ENCODE measurements around the gene CTNNB1. TPM values are rescaled to one million over a fixed set of nuclear protein-coding genes. Genes with fewer than 3 reads are reported as not detected.

The CTNNB1 gene
- total RNA-seq, 1 experiment from 2014 or later = 134 TPM

- POLR2A ChIA-PET (ENCODE audit: low non-redundant PET) = no interaction called here
- Histone ChIP-seq H3K36me3 (ENCODE audit: insufficient read depth, low read length, poor library complexity, severe bottlenecking) (no peaks in the 10 kb centered on the region), H3K27me3 (replicated peaks; ENCODE audit: insufficient read depth, low read depth, low read length, poor library complexity) (no peaks in the 10 kb centered on the region), H3K27ac (ENCODE audit: low read depth, low read length, poor library complexity, severe bottlenecking) (no peak overlapping the region), H3K4me3 (ENCODE audit: low read depth, low read length, poor library complexity, severe bottlenecking) (no peak overlapping the region), H3K4me1 (ENCODE audit: insufficient read depth, low read length, poor library complexity, severe bottlenecking) (peaks cover 3% of the 10 kb centered on the region), H3K9me3 (ENCODE audit: low read depth, low read length, poor library complexity, severe bottlenecking) (no peaks in the 10 kb centered on the region)
- no TSS peak for BruUV-seq (replicated peaks)
- no peak for DNase-seq (ENCODE audit: low spot score)
- CTCF ChIA-PET = no interaction called here
- no peak for TF ChIP-seq EZH2 (IDR thresholded peaks at IDR 0.05; ENCODE audit: borderline replicate concordance, low read depth, low read length, poor library complexity, severe bottlenecking)
- intact Hi-C loops (cut with micrococcal nuclease; ENCODE audit: unreplicated experiment) = no loop called here
Measured at GRCh38 chr3:41207355-41207754, 8.1 kb downstream of the CTNNB1 start.

GRCh38 chr3:41208507-41209220 is 9.4 kb downstream of the CTNNB1 start:
- TF ChIP-seq EZH2 (IDR thresholded peaks at IDR 0.05; ENCODE audit: borderline replicate concordance, low read depth, low read length, poor library complexity, severe bottlenecking) = no peak
- TF ChIP-seq, protein P1, sequence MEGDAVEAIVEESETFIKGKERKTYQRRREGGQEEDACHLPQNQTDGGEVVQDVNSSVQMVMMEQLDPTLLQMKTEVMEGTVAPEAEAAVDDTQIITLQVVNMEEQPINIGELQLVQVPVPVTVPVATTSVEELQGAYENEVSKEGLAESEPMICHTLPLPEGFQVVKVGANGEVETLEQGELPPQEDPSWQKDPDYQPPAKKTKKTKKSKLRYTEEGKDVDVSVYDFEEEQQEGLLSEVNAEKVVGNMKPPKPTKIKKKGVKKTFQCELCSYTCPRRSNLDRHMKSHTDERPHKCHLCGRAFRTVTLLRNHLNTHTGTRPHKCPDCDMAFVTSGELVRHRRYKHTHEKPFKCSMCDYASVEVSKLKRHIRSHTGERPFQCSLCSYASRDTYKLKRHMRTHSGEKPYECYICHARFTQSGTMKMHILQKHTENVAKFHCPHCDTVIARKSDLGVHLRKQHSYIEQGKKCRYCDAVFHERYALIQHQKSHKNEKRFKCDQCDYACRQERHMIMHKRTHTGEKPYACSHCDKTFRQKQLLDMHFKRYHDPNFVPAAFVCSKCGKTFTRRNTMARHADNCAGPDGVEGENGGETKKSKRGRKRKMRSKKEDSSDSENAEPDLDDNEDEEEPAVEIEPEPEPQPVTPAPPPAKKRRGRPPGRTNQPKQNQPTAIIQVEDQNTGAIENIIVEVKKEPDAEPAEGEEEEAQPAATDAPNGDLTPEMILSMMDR (conservative IDR thresholded peaks at IDR 0.05; ENCODE audit: low read depth, low read length) = no peak
- CTCF ChIA-PET = no interaction called here
- no TSS peak for BruUV-seq (replicated peaks)
- no peak overlapping the region for H3K27ac ChIP-seq (ENCODE audit: low read depth, low read length, poor library complexity, severe bottlenecking)
- POLR2A ChIA-PET (ENCODE audit: low non-redundant PET) = no interaction called here
- no peaks in the 10 kb centered on the region for H3K27me3 ChIP-seq (replicated peaks; ENCODE audit: insufficient read depth, low read depth, low read length, poor library complexity)
- DNase-seq (ENCODE audit: low spot score) = no peak
- no peaks in the 10 kb centered on the region for H3K36me3 ChIP-seq (ENCODE audit: insufficient read depth, low read length, poor library complexity, severe bottlenecking)
- no peak overlapping the region for H3K4me3 ChIP-seq (ENCODE audit: low read depth, low read length, poor library complexity, severe bottlenecking)
- no peaks in the 10 kb centered on the region for H3K4me1 ChIP-seq (ENCODE audit: insufficient read depth, low read length, poor library complexity, severe bottlenecking)
- no peaks in the 10 kb centered on the region for H3K9me3 ChIP-seq (ENCODE audit: low read depth, low read length, poor library complexity, severe bottlenecking)
- intact Hi-C loops (cut with micrococcal nuclease; ENCODE audit: unreplicated experiment) = no loop called here

- ChIA-PET CTCF (no interaction called here), POLR2A (ENCODE audit: low non-redundant PET) (no interaction called here)
- Histone ChIP-seq H3K4me1 (ENCODE audit: insufficient read depth, low read length, poor library complexity, severe bottlenecking) (no peaks in the 10 kb centered on the region), H3K4me3 (ENCODE audit: low read depth, low read length, poor library complexity, severe bottlenecking) (no peak overlapping the region), H3K9me3 (ENCODE audit: low read depth, low read length, poor library complexity, severe bottlenecking) (no peaks in the 10 kb centered on the region), H3K36me3 (ENCODE audit: insufficient read depth, low read length, poor library complexity, severe bottlenecking) (no peaks in the 10 kb centered on the region), H3K27ac (ENCODE audit: low read depth, low read length, poor library complexity, severe bottlenecking) (no peak overlapping the region), H3K27me3 (replicated peaks; ENCODE audit: insufficient read depth, low read depth, low read length, poor library complexity) (no peaks in the 10 kb centered on the region)
- no peak for DNase-seq (ENCODE audit: low spot score)
- intact Hi-C loops (cut with micrococcal nuclease; ENCODE audit: unreplicated experiment) = no loop called here
- no TSS peak for BruUV-seq (replicated peaks)
- TF ChIP-seq, protein P1 (conservative IDR thresholded peaks at IDR 0.05; ENCODE audit: low read depth, low read length) = no peak
- no peak for TF ChIP-seq EZH2 (IDR thresholded peaks at IDR 0.05; ENCODE audit: borderline replicate concordance, low read depth, low read length, poor library complexity, severe bottlenecking)
Measured at GRCh38 chr3:41209646-41210045, 10.3 kb downstream of the CTNNB1 start.

GRCh38 chr3:41210966-41211365 is 11.7 kb downstream of the CTNNB1 start:
- Histone ChIP-seq H3K27me3 (replicated peaks; ENCODE audit: insufficient read depth, low read depth, low read length, poor library complexity) (no peaks in the 10 kb centered on the region), H3K36me3 (ENCODE audit: insufficient read depth, low read length, poor library complexity, severe bottlenecking) (no peaks in the 10 kb centered on the region), H3K27ac (ENCODE audit: low read depth, low read length, poor library complexity, severe bottlenecking) (no peak overlapping the region), H3K4me3 (ENCODE audit: low read depth, low read length, poor library complexity, severe bottlenecking) (no peak overlapping the region), H3K9me3 (ENCODE audit: low read depth, low read length, poor library complexity, severe bottlenecking) (no peaks in the 10 kb centered on the region), H3K4me1 (ENCODE audit: insufficient read depth, low read length, poor library complexity, severe bottlenecking) (no peaks in the 10 kb centered on the region)
- CTCF ChIA-PET = no interaction called here
- no peak for TF ChIP-seq EZH2 (IDR thresholded peaks at IDR 0.05; ENCODE audit: borderline replicate concordance, low read depth, low read length, poor library complexity, severe bottlenecking)
- TF ChIP-seq, protein P1 (conservative IDR thresholded peaks at IDR 0.05; ENCODE audit: low read depth, low read length) = no peak
- intact Hi-C loops (cut with micrococcal nuclease; ENCODE audit: unreplicated experiment) = no loop called here
- BruUV-seq (replicated peaks) = no TSS peak
- no peak for DNase-seq (ENCODE audit: low spot score)
- POLR2A ChIA-PET (ENCODE audit: low non-redundant PET) = interaction anchor here (0.5 kb wide), 1 partner anchor 8 kb away, joined by 3 read pairs; no protein-coding TSS in a partner anchor
